ENCODE results near the gene KRTAP3-2.

KRTAP3-2 gene

DNA sequence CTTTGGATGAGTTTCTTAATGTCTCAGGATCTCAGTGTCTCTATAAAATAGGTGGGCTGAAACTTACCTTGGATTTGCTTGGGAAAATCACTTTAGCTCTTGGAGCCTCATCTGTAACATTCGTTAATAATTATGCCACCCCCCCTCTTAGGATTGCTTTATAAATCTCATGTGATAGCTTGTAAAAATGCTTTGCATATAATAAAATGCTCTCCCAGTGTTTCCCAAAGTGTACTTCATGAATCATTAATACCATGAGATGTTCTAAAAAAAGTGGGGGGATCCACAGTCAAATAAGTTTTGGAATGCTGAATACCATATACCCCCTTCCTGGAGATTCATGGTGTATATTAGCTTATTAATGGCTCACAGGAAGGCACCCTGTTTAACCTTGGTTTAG is 38.1 kb downstream of the KRTAP3-2 start:
- DNase-seq, result no peak

DNA sequence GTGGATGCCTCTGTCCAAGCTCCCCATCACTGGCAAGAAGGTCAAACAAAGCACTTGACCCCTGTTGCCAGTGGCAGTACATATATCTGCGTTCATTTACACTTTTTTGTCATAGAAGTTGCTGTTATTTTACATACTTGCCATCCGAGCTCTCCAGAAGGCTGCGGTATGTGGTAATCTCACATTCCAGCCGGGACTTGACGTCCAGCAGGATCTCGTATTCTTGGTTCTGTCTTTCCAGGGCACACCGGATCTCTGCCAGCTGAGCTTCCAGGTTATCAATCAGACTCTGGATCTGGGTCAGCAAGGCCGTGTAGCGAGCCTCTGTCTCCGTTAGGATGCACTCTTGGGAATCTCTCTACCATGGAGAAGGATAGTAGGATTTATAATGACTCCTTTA is 39.6 kb downstream of the KRTAP3-2 start:
- no peak for DNase-seq

DNA sequence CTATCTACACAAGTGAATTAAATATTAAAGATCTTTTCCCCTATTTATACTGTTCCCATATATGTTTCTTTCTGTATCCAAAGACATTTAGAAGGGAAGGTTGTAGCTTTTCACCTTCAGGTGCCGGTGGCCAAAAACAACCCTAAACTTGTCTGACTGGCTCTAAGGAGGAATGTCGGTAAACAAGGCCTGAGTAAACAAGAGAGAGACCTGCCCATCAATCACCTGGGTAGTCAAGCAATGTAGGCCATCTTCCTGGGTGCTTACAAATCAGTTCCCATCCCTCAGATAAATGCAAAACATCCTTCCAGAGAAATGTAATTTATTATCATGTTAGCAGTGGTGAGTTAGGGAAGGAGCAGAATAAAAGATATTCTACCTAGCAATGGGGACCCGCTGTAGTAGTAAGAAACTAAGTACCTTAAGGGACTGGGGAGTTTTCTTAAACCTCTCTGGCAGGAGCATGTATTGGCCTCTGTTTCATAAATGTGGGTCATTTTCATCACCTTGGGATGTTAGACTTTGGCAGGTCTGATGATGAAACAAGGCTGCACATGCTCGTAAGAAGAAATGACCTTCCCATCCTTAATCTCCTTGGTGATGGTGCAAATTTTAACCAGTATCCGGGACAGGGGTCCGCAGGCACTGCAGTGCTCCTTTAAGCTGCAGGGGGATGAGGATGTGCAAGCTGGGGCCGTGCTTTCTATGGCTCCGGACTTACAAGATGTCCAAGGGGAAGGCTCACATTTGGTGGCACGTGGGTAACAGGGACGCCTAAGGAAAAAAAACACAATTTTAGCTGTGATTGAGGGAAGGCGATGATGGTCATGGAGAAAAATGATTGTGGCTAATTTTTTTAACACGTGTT is 41.4 kb downstream of the KRTAP3-2 start:
- no peak for DNase-seq

DNA sequence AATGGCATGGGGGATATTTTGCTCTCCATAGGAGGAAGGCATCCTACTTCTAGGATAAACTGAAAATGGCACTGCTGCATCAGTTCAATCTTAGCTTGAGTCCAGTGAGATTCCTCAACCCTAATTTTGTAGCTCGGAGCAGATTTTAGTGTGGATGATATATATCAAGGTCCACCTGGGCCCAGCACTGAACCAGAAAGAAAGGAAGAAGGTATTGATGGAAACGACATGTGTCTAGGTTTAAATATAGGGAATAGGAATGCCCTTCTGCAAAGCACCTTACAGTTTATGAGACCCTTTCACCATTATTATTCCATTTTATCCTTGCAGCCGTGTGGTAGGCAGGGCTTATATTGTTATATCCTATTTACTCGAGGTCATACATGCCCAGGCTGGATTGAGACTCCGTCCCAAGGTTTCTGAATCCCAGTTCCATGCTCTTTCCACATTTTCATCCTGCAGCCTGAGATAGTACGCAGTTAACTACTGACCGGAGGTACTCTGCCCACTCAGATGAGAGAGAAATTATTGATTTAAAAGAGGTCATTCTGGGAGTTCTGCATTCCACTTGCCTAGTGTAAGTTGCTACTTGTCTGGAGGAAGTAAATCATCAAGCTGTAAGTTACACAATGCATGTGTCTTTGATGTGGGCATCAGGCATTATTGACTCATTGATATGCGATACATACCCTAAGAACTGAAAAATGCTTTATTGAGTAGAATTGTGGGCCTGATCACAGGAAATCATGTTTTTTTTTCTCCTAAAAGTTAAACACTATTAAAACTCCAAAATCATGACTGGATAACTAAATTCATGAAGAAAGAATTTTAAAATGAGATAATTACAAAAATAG is 43.1 kb downstream of the KRTAP3-2 start:
- no peak for DNase-seq

DNA sequence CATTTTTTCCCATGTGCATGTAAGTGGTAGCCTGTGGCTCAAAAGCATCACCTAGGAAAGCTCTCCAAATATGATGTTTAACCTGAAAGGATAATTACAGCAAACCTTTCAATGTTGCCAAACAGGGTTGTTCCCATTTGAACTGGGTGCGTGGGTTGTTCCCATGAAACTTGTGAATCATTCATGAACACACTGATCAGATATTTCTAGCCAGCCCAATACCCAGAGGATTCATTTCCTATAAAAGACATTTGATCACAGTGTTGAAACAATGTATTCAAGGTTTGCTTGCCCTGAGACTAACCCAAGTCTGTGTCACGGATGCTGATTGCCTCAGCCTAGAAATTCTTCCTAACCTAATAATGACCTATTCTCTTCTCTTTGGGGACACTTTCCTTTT is 45.8 kb downstream of the KRTAP3-2 start:
- DNase-seq, result no peak

DNA sequence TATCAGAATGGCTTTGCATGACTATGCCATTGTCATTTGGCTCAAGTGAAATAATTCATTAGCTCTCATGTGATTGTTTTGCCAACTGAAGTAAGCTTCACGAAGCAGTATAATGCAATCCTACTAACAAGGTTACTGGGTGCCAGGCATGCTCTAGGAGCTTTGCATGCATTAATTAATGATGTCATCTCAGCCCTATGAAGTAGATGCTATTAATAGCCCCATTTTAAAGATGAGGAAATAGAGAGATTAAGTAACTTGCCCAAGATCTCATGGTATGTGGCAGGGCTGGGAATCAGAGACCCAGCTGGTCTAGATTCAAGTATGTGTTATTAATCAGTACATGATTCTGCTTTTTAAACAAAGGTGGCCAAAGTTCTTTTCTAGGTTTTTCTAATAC is 47.0 kb downstream of the KRTAP3-2 start:
- no peak for DNase-seq

DNA sequence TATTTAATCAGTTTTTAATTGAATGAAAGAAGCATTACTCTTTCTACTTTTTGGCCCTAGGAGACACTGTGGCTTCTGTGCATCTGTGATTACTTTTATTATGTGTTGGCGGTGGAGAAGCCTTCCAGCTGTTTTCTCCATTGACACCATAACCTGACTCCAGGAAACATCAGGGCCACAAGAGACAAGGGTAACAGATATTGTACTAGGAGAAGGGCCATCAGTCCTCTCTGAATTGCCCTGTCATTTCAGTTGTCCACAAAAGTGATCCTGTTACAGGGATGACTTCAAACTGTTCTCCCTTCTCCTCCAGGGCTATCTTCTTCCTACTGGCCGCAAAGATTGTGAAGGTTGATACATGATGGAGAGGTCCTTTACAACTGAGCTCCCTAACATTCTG is 47.6 kb downstream of the KRTAP3-2 start:
- DNase-seq, result no peak

DNA sequence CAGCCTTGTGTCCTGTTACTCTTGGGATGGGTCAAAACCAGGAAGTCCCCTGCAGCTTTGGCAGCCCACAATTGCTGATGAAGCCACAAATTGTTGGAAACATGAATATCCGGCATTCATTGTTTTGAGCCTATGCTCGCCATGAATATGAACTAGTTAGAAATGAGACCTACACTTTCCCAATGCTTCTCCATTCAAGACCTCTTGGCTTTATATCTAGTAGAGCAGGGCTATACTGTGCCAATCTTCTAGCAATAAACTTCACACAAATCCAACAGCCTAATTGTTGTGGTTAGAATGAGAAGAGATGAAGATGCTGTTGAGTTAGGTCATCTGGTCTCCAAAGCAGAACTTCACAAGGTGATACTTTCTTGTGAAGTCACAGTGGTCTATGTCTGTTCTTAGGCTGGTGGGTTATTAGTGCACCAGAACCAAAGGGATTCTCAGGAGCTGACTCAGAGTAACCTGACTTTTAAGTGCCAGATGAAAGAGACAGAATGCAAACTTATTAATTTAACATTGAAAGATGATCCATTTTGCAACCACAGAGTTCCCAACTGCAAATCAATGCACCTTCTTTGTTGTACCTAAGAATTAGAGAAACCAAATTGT is 48.6 kb downstream of the KRTAP3-2 start:
- DNase-seq, result no peak

DNA sequence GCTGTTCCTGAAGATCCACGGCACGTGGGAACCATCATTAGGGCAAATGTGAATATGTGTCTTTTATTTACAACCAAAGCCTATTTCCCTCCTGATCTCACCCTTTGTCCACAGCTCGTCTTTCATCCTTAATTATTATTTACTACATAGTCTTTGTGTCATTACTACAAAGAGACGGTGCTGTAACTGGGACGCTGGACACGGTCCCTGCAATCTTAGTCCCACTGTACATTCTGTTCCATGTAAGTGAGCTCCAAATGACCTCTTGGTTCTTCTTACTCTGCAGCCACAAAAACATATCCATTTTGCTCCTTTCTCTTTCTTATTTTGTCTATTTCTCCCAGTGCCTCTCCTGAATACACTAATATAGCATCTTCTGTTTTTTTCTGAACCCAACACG is 49.5 kb downstream of the KRTAP3-2 start:
- DNase-seq, result no peak

DNA sequence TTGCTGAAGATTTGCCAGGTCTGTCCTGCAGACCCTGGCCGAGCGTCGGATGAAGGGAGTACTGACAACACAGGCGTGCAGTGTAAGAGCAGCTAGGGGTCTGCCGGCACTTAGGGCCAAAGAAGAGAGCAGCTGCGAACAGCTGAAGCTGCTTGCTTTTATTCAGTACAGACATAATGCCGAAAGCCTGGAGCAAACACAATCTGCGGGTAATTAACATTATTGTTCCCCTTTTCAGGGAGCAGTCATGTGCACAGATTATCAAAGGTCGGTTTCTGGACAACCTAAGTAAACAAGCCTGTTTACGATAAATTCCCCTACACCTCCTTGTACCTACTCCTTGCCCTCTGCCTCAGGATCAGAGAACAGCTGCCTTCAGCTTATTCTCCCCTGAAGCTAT is 50.3 kb downstream of the KRTAP3-2 start:
- no peak for DNase-seq
